Thyroid gland (tissue), 4 donors: ENCODE results near the gene ITGA11.

Experiments
- CTCF ChIP-seq, 6 experiments: fragments of 200-600 bp in 3 of 6; fragments of 450-650 bp in 3 of 6; sonication (generic) in 3 of 6; IDR thresholded peaks; one replicate each; pipeline ENCODE4 v1.5.1; 2016 to 2019; ENCODE audit warnings: antibody characterized with exemption in 6 of 6, mild to moderate bottlenecking in 2 of 6, inconsistent platforms in 1 of 6, moderate library complexity in 1 of 6
- POLR2A ChIP-seq, 2 donors: fragments of 450-650 bp; IDR thresholded peaks; one replicate each; pipeline ENCODE4 v1.6.1; 2017; ENCODE audit warnings: antibody characterized with exemption in 2 of 2, mild to moderate bottlenecking in 2 of 2, moderate library complexity in 1 of 2

- TF ChIP-seq CTCF (IDR thresholded peaks at IDR 0.05) (no peak), POLR2A (IDR thresholded peaks at IDR 0.05) (no peak)
Observed at GRCh38 chr15:68444336-68444735, 12.4 kb upstream of the ITGA11 start.
